Measurements from ENCODE around the gene TMEM209. TPM values are rescaled to one million over a fixed set of nuclear protein-coding genes. Genes with fewer than 3 reads are reported as not detected.
"Not testable (repeated sequence)": the region's sequence is repeated elsewhere in the genome, so short reads cannot be mapped to it uniquely, and the experiment has no call there.

Gene TMEM209
- total RNA-seq: 10 to 100 TPM in 1 of 2 donors, 1 to 10 TPM in 1; 7.6 to 12.2 TPM

DNA sequence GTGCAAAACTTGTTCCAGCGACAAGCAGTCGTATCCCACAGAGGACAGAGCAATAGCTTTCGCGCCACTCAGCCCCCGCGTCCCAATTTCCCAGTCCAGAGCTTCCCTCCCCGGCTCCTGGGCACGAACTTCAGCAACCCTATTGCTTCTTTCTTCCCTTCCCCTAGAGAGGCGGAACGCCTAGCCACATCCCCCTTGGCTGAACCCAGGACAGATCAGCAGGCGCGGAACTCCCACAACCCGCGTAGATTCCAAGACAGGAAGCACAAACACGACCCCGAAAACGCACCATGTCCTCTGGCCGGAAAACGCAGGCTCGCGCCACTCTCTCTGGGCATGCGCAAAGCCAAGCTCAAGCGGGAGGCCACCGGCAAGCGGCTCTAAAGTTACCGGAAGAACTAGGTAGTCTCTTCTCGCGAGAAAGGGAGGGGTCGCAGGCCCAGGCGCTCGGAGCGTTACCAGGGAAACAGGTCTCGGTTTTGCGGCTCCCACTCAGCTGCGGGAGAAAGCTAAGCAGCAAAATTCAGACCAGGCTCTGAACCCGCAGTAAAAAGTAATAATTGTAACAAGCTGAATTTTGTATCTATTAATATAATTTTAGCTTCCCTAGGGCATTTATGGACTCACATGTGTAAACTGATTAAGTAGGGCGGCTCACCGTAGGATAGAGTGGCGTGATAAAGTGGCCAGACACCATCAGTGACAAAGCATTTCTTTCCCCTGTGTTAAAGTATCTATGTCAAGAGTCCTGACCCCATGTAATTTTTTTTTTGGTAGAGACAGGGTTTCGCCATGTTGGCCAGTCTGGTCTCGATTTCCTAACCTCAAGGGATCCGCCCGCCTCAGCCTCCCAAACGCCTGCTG lies at the start of gene TMEM209:
Gene TMEM209, minus strand, starts transcription at position 323 of the 864 bp plus-strand sequence. Its CDS starts 31 bp downstream, at position 292.
- no peaks in the 10 kb centered on the region for H3K9me3 ChIP-seq
- TF ChIP-seq, protein P1, sequence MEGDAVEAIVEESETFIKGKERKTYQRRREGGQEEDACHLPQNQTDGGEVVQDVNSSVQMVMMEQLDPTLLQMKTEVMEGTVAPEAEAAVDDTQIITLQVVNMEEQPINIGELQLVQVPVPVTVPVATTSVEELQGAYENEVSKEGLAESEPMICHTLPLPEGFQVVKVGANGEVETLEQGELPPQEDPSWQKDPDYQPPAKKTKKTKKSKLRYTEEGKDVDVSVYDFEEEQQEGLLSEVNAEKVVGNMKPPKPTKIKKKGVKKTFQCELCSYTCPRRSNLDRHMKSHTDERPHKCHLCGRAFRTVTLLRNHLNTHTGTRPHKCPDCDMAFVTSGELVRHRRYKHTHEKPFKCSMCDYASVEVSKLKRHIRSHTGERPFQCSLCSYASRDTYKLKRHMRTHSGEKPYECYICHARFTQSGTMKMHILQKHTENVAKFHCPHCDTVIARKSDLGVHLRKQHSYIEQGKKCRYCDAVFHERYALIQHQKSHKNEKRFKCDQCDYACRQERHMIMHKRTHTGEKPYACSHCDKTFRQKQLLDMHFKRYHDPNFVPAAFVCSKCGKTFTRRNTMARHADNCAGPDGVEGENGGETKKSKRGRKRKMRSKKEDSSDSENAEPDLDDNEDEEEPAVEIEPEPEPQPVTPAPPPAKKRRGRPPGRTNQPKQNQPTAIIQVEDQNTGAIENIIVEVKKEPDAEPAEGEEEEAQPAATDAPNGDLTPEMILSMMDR (IDR thresholded peaks at IDR 0.05): peak in 1 of 7 experiments; percentile 7
- peak; percentile 58 to 94 (median 88) for TF ChIP-seq POLR2A (IDR thresholded peaks at IDR 0.05)
- H3K4me1 ChIP-seq: peaks cover 15% of the 10 kb centered on the region
- peak; percentile 100 for ATAC-seq
- peak within 1 kb of the TSS; percentile 75 to 91 (median 88) for H3K27ac ChIP-seq
- 8 to 17% methylated on average over 28 to 44 of the region's 44 CpGs for WGBS, 2 donors
- intact Hi-C loops (cut with DNase I): no loop called here
- peak within 1 kb of the TSS; percentile 55 to 56 for H3K4me3 ChIP-seq
- peak; percentile 95 to 98 (median 96) for DNase-seq
- no peaks in the 10 kb centered on the region for H3K36me3 ChIP-seq (replicated peaks in 1 of 2; ENCODE audit: insufficient read depth in 1 of 2, low read depth in 2 of 2)
- no peaks in the 10 kb centered on the region for H3K27me3 ChIP-seq

DNA sequence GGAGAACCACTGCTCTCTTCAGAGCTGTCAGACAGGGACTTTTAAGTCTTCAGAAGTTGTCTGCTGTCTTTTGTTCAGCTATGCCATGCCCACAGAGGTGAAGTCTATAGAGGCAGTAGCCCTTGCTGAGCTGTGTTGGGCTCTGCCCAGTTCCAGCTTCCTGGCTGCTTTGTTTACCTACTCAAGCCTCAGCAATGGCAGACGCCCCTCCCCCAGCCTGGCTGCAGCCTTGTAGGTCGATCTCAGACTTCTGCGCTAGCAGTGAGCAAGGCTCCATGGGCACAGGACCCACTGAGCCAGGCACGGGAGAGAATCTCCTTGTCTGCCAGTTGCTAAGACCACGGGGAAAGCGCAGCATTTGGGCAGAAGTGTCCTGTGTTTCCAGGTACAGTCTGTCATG lies 49.3 kb upstream of the TMEM209 start:
- TF ChIP-seq, protein P1 (IDR thresholded peaks at IDR 0.05): no peak
- TF ChIP-seq POLR2A (IDR thresholded peaks at IDR 0.05): no peak
- ATAC-seq (peak; percentile 47), DNase-seq (peak; percentile 68 to 86 (median 84))
- intact Hi-C loops (cut with DNase I): no loop called here
- H3K27ac ChIP-seq: peak overlapping the region in 1 of 4 donors; percentile 37
- peaks cover 0 to 17% (median 0%) of the 10 kb centered on the region in 3 donors for H3K9me3 ChIP-seq
- no peaks in the 10 kb centered on the region for H3K36me3 ChIP-seq (replicated peaks in 1 of 2; ENCODE audit: insufficient read depth in 1 of 2, low read depth in 2 of 2)
- H3K27me3 ChIP-seq: no peaks in the 10 kb centered on the region
- no peak overlapping the region for H3K4me3 ChIP-seq
- peaks cover 6% of the 10 kb centered on the region for H3K4me1 ChIP-seq
- WGBS, 2 donors: 47 to 52% methylated on average over 3 to 6 of the region's 6 CpGs

DNA sequence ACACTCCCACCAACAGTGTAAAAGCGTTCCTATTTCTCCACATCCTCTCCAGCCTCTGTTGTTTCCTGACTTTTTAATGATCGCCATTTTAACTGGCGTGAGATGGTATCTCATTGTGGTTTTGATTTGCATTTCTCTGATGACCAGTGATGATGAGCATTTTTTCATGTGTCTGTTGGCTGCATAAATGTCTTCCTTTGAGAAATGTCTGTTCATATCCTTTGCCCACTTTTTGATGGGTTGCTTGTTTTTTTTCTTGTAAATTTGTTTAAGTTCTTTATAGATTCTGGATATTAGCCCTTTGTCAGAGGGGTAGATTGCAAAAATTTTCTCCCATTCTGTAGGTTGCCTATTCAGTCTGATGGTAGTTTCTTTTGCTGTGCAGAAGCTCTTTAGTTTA lies 44.4 kb upstream of the TMEM209 start:
- H3K27me3 ChIP-seq; H3K27ac ChIP-seq; H3K4me1 ChIP-seq; H3K4me3 ChIP-seq; intact Hi-C loops (cut with DNase I); H3K36me3 ChIP-seq (replicated peaks in 1 of 2; ENCODE audit: insufficient read depth in 1 of 2, low read depth in 2 of 2); ATAC-seq; DNase-seq; H3K9me3 ChIP-seq: not testable (repeated sequence)
- 94 to 96% methylated on average over 3 of the region's 3 CpGs for WGBS, 2 donors

DNA sequence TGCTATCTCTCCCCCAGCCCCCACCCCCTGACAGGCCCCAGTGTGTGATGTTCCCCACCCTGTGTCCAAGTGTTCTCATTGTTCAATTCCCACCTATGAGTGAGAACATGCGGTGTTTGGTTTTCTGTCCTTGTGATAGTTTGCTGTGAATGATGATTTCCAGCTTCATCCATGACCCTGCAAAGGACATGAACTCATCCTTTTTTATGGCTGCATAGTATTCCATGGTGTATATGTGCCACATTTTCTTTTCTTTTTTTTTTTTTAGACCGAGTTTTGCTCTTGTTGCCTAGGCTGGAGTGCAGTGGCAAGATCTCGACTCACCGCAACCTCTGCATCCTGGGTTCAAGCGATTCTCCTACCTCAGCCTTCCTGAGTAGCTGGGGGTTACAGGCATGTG lies 43.6 kb upstream of the TMEM209 start:
- DNase-seq; ATAC-seq; H3K4me1 ChIP-seq; H3K27me3 ChIP-seq; intact Hi-C loops (cut with DNase I); H3K9me3 ChIP-seq; H3K36me3 ChIP-seq (replicated peaks in 1 of 2; ENCODE audit: insufficient read depth in 1 of 2, low read depth in 2 of 2); H3K4me3 ChIP-seq; H3K27ac ChIP-seq: not testable (repeated sequence)
- WGBS, 2 donors: 93% methylated on average over 5 of the region's 5 CpGs

DNA sequence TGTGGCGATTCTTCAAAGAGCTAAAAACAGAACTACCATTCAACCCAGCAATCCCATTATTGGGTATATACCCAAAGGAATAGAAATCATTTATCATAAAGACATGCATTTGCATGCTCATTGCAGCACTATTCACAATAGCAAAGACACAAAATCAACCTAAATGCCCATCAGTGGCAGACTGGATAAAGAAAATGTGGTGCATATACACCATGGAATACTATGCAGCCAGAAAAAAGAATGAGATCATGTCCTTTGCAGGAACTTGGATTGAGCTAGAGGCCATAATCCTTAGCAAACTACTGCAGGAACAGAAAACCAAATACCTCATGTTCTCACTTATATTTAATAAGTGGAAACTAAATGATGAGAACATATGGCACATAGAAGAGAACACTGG lies 41.3 kb upstream of the TMEM209 start:
- H3K36me3 ChIP-seq (replicated peaks in 1 of 2; ENCODE audit: insufficient read depth in 1 of 2, low read depth in 2 of 2); H3K27me3 ChIP-seq; H3K27ac ChIP-seq; intact Hi-C loops (cut with DNase I); H3K4me3 ChIP-seq; ATAC-seq; H3K4me1 ChIP-seq; DNase-seq; H3K9me3 ChIP-seq: not testable (repeated sequence)
- 91 to 96% methylated on average over 1 of the region's 1 CpG for WGBS, 2 donors

DNA sequence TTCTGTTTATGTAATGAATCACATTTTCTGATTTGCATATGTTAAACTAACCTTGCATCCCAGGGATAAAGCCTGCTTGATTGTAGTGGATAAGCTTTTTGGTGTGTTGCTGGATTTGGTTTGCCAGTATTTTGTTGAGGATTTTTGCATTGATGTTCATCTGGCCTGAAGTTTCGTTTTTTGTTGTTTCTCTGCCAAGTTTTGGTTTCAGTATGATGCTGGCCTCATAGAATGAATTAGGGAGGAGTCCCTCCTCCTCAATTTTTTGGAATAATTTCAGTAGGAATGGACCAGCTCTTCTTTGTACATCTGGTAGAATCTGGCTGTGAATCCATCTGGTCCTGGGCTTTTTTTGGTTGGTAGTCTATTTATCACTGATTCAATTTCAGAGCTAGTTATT lies 38.3 kb upstream of the TMEM209 start:
- H3K27ac ChIP-seq; H3K9me3 ChIP-seq; intact Hi-C loops (cut with DNase I); DNase-seq; H3K36me3 ChIP-seq (replicated peaks in 1 of 2; ENCODE audit: insufficient read depth in 1 of 2, low read depth in 2 of 2); H3K4me1 ChIP-seq; ATAC-seq; H3K27me3 ChIP-seq; H3K4me3 ChIP-seq: not testable (repeated sequence)
- WGBS, 2 donors: 28 to 29% methylated on average over 1 of the region's 1 CpG

Measured in body of pancreas (tissue), 4 donors.